Stomach (tissue), 4 donors: ENCODE results near the gene DCC.

Source experiments
- EP300 ChIP-seq: sonication (generic); formaldehyde crosslinking; IDR thresholded peaks from one replicate; pipeline ENCODE4 v1.6.1; 2017; ENCODE audit warnings: antibody characterized with exemption
- TF ChIP-seq, protein P1 (sequence below), 7 experiments: fragments of 450-650 bp in 4 of 7; fragments of 200-600 bp in 3 of 7; sonication (generic) in 3 of 7; IDR thresholded peaks; one replicate each; pipeline ENCODE4 v1.5.1; 2016 to 2019; ENCODE audit warnings: antibody characterized with exemption in 7 of 7, control low read depth in 2 of 7, mild to moderate bottlenecking in 1 of 7

DNA sequence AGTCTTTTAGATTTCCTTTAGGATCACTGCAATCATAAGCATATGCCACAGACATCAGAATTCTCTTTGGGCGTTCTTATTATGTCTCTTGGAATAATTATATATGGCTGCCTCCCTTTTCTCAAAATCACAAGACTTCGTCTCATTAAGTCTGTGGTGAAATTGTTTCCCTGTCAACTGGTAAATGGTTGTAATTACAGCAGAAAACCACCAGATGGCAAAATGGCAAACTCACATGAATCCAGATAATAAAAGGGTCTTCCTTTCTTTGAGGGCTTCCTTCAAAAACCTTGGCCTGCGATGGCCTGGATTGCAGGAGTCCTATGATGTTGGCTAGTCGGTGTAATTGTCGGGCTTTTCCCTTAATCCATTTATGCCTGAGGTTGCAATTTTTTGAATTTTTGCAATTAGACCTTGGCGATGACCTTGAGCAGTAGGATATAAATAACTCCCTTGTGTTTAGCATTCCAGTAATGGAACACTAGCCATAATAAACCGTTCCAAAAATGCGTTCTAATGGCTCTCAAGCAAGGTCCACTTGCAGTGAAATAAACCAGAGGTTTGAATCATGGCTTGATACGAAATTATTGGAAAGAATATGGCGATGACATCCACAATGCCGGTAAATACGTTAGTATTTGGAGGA lies 1228.1 kb downstream of the DCC start:
- TF ChIP-seq, protein P1, sequence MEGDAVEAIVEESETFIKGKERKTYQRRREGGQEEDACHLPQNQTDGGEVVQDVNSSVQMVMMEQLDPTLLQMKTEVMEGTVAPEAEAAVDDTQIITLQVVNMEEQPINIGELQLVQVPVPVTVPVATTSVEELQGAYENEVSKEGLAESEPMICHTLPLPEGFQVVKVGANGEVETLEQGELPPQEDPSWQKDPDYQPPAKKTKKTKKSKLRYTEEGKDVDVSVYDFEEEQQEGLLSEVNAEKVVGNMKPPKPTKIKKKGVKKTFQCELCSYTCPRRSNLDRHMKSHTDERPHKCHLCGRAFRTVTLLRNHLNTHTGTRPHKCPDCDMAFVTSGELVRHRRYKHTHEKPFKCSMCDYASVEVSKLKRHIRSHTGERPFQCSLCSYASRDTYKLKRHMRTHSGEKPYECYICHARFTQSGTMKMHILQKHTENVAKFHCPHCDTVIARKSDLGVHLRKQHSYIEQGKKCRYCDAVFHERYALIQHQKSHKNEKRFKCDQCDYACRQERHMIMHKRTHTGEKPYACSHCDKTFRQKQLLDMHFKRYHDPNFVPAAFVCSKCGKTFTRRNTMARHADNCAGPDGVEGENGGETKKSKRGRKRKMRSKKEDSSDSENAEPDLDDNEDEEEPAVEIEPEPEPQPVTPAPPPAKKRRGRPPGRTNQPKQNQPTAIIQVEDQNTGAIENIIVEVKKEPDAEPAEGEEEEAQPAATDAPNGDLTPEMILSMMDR (IDR thresholded peaks at IDR 0.05): peak in 4 of 7 experiments; percentile 27 to 59 (median 50)
- TF ChIP-seq EP300: no peak
